ENCODE results near the gene PSPH.

The PSPH gene

DNA sequence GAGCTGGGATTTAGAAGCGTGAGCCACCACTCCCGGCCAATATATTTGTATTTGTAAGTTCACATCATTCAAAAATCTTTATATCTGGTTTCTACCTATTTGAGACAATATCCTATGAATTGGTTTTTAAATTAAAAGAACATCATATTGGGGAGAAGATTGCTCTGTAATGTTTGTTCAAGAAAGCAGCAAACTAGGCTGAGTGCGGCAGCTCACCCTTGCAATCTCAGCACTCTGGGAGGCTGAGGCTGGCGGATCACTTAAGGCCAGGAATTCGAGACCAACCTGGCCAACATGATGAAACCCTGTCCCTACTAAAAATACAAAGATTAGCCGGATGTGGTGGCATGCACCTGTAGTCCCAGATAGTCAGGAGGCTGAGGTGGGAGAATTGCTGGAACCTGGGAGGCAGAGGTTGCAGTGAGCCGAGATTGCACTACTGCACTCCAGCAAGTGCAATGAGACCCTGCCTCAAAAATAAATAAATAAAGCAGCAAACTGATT, 77.4 kb downstream of the PSPH start:
- no peak for TF ChIP-seq CREB1 (IDR thresholded peaks at IDR 0.05; ENCODE audit: low read depth)
- no peak for TF ChIP-seq ZBTB7A (IDR thresholded peaks at IDR 0.05; ENCODE audit: low read depth)
- TF ChIP-seq EP300 (IDR thresholded peaks at IDR 0.05; ENCODE audit: borderline replicate concordance), result no peak
- no peak for TF ChIP-seq YY1 (IDR thresholded peaks at IDR 0.05; ENCODE audit: low read depth)
- no peak for TF ChIP-seq TEAD4 (IDR thresholded peaks at IDR 0.05)
- TF ChIP-seq, protein P1, sequence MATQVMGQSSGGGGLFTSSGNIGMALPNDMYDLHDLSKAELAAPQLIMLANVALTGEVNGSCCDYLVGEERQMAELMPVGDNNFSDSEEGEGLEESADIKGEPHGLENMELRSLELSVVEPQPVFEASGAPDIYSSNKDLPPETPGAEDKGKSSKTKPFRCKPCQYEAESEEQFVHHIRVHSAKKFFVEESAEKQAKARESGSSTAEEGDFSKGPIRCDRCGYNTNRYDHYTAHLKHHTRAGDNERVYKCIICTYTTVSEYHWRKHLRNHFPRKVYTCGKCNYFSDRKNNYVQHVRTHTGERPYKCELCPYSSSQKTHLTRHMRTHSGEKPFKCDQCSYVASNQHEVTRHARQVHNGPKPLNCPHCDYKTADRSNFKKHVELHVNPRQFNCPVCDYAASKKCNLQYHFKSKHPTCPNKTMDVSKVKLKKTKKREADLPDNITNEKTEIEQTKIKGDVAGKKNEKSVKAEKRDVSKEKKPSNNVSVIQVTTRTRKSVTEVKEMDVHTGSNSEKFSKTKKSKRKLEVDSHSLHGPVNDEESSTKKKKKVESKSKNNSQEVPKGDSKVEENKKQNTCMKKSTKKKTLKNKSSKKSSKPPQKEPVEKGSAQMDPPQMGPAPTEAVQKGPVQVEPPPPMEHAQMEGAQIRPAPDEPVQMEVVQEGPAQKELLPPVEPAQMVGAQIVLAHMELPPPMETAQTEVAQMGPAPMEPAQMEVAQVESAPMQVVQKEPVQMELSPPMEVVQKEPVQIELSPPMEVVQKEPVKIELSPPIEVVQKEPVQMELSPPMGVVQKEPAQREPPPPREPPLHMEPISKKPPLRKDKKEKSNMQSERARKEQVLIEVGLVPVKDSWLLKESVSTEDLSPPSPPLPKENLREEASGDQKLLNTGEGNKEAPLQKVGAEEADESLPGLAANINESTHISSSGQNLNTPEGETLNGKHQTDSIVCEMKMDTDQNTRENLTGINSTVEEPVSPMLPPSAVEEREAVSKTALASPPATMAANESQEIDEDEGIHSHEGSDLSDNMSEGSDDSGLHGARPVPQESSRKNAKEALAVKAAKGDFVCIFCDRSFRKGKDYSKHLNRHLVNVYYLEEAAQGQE (IDR thresholded peaks at IDR 0.05; ENCODE audit: low read depth), result no peak
- no peak for TF ChIP-seq EGR1 (IDR thresholded peaks at IDR 0.05)
- no peak for TF ChIP-seq CEBPB (IDR thresholded peaks at IDR 0.05)
- TF ChIP-seq, protein P2, sequence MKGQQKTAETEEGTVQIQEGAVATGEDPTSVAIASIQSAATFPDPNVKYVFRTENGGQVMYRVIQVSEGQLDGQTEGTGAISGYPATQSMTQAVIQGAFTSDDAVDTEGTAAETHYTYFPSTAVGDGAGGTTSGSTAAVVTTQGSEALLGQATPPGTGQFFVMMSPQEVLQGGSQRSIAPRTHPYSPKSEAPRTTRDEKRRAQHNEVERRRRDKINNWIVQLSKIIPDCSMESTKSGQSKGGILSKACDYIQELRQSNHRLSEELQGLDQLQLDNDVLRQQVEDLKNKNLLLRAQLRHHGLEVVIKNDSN (IDR thresholded peaks at IDR 0.05), result no peak
- no peak for TF ChIP-seq TAF1 (IDR thresholded peaks at IDR 0.05; ENCODE audit: low read depth)
- TF ChIP-seq TCF12 (IDR thresholded peaks at IDR 0.05; ENCODE audit: low read depth), result no peak
- no peak for TF ChIP-seq FOXM1 (IDR thresholded peaks at IDR 0.05; ENCODE audit: borderline replicate concordance, low read depth)
- TF ChIP-seq, protein P3, sequence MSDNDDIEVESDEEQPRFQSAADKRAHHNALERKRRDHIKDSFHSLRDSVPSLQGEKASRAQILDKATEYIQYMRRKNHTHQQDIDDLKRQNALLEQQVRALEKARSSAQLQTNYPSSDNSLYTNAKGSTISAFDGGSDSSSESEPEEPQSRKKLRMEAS (IDR thresholded peaks at IDR 0.05), result no peak
- TF ChIP-seq NFIC (IDR thresholded peaks at IDR 0.05), result no peak
- no peak for TF ChIP-seq RAD21 (IDR thresholded peaks at IDR 0.05; ENCODE audit: low read depth)

DNA sequence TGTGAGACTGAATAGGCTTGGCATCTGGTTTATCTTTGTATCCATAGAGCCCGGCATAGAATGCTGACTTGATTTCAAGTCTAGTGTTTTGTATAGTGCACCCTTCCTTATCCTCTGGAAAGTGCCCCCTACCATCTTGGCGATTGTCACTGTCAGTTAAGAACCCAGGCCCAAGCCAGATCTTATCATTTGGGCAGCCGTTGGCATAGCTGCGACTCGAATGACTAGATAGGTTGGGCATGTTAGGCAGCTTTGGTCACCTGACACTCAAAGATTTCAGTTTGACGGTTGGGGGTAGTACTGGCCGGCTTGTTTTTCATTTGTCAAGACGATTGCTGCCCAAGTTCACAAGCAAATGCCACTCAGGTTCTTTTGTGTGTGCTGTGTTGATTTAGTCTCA, 80.3 kb downstream of the PSPH start:
- TF ChIP-seq TAF1 (IDR thresholded peaks at IDR 0.05; ENCODE audit: low read depth), result no peak
- TF ChIP-seq, protein P2 (IDR thresholded peaks at IDR 0.05), result peak; percentile 65

DNA sequence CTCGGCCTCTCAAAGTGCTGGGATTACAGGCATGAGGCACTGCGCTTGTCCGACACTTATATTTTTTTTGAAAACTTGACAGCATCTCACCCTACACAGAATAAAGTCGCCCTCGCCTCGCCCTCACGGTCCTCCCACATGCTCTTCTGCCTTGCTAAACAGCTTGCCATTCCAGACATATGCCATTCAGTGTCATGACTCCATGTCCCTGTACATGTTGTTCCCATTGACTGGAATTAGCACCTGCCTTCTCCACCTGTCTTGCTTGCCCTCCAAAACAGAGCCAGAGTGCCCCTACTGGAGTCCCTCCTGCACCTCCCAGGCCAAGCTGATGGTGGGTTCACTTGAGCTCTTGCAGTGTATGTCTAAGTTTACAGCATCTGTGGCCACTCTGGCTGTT, 80.7 kb downstream of the PSPH start:
- TF ChIP-seq TEAD4 (IDR thresholded peaks at IDR 0.05) (no peak), FOXM1 (IDR thresholded peaks at IDR 0.05; ENCODE audit: borderline replicate concordance, low read depth) (no peak), ZBTB7A (IDR thresholded peaks at IDR 0.05; ENCODE audit: low read depth) (no peak), CREB1 (IDR thresholded peaks at IDR 0.05; ENCODE audit: low read depth) (no peak), EP300 (IDR thresholded peaks at IDR 0.05; ENCODE audit: borderline replicate concordance) (no peak), TCF12 (IDR thresholded peaks at IDR 0.05; ENCODE audit: low read depth) (no peak), RAD21 (IDR thresholded peaks at IDR 0.05; ENCODE audit: low read depth) (no peak), NFIC (IDR thresholded peaks at IDR 0.05) (no peak), TAF1 (IDR thresholded peaks at IDR 0.05; ENCODE audit: low read depth) (no peak), EGR1 (IDR thresholded peaks at IDR 0.05) (no peak), CEBPB (IDR thresholded peaks at IDR 0.05) (no peak), YY1 (IDR thresholded peaks at IDR 0.05; ENCODE audit: low read depth) (no peak)
- TF ChIP-seq, protein P2 (IDR thresholded peaks at IDR 0.05), result no peak
- TF ChIP-seq, protein P1 (IDR thresholded peaks at IDR 0.05; ENCODE audit: low read depth), result no peak
- TF ChIP-seq, protein P3 (IDR thresholded peaks at IDR 0.05), result no peak

DNA sequence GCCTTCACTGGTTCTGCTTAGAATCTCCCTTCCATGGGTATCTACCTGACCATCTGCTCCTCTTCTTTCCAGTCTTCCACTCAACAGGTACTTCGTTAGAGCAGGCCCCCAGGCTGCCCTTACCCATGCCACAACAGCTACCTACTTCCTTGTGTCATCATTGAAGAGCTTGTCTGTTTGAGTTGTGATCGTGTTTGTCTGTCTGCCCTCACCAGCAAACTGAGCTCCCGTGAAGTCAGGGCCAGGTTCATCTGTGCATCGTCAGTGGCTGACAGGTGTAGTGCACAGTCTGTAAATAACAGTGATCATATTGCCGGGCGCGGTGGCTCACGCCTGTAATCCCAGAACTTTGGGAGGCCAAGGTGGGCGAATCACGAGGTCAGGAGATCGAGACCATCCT, 81.9 kb downstream of the PSPH start:
- TF ChIP-seq NFIC (IDR thresholded peaks at IDR 0.05) (no peak), TCF12 (IDR thresholded peaks at IDR 0.05; ENCODE audit: low read depth) (no peak), FOXM1 (IDR thresholded peaks at IDR 0.05; ENCODE audit: borderline replicate concordance, low read depth) (no peak), EGR1 (IDR thresholded peaks at IDR 0.05) (no peak), EP300 (IDR thresholded peaks at IDR 0.05; ENCODE audit: borderline replicate concordance) (no peak), TEAD4 (IDR thresholded peaks at IDR 0.05) (no peak), CREB1 (IDR thresholded peaks at IDR 0.05; ENCODE audit: low read depth) (no peak), ZBTB7A (IDR thresholded peaks at IDR 0.05; ENCODE audit: low read depth) (no peak), CEBPB (IDR thresholded peaks at IDR 0.05) (no peak), TAF1 (IDR thresholded peaks at IDR 0.05; ENCODE audit: low read depth) (no peak), RAD21 (IDR thresholded peaks at IDR 0.05; ENCODE audit: low read depth) (no peak)
- TF ChIP-seq, protein P1 (IDR thresholded peaks at IDR 0.05; ENCODE audit: low read depth), result no peak
- TF ChIP-seq, protein P2 (IDR thresholded peaks at IDR 0.05), result no peak
- TF ChIP-seq, protein P3 (IDR thresholded peaks at IDR 0.05), result no peak

All from Ishikawa (cell line).